ENCODE results near the gene OR2V1. TPM values are rescaled to one million over a fixed set of nuclear protein-coding genes. Genes with fewer than 3 reads are reported as not detected.

OR2V1 gene
- total RNA-seq, 1 experiment from 2014 or later: not detected

DNA sequence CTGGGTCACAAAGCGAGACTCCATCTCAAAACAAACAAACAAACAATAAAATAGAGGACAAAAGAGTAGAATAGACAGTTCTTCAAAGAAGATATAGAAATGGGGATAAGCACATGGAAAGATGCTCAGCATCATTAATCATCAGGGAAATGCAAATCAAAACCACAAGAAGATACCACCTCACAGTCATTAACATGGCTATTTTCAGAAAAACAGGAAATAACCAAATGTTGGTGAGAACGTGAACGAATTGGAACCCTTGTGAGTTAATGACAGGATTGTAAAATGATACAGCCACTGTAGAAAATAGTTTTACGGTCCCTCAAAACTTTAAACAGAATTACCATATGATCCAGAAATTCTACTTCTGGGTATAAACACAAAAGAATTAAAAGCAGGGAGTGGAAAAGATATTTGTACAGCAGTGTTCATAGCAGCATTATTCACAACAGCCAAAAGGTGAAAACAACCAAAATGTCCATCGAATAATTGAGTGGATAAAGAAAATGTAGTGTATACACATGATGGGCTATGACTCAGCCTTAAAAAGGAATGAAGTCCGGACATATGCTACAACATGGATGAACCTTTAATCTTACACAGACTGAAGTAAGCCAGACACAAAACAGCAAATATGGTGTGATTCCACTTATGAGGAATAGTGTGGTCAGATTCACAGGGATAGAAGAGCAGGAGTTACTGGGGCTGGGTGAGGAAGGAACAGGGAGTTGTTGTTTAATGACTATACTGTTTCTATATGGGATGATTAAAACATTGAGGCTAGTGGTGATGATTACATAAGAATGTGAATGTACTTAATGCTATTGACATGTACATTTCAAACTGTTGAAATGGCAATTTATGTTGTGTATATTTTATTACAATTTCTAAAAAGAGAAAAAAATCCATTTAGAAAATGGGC is 36.1 kb upstream of the OR2V1 start:
- intact Hi-C loops (cut with micrococcal nuclease): no loop called here
- ChIA-PET CTCF (interaction anchor here (1.1 to 1.9 kb wide), 6 partner anchors 22 to 298 kb away, joined by 3 to 9 read pairs (median 4); no protein-coding TSS in a partner anchor), POLR2A (interaction anchor here (1.0 kb wide), 1 partner anchor 21 kb away, joined by 4 read pairs; no protein-coding TSS in a partner anchor), RAD21 (ENCODE audit: low non-redundant PET in 1 of 2, low total read pairs in 2 of 2, uncharacterized antibody in 2 of 2, unreplicated experiment in 2 of 2) (interaction anchor here in 1 of 2 experiments (0.6 kb wide), 1 partner anchor 373 kb away, joined by 3 read pairs; no protein-coding TSS in a partner anchor)
- H3K27ac ChIP-seq (ENCODE audit: low read depth, low read length): no peak overlapping the region
- H3K9me2 ChIP-seq (ENCODE audit: insufficient read depth): no peaks in the 10 kb centered on the region
- TF ChIP-seq TCF7L2 (IDR thresholded peaks at IDR 0.05; ENCODE audit: borderline replicate concordance, extremely low read depth, insufficient read depth, insufficient read length) (no peak), MAX (IDR thresholded peaks at IDR 0.05) (no peak), RAD21 (IDR thresholded peaks at IDR 0.05; ENCODE audit: low read depth) (no peak), ZNF274 (IDR thresholded peaks at IDR 0.05; ENCODE audit: low read depth, low read length) (no peak), SRF (IDR thresholded peaks at IDR 0.05; ENCODE audit: low read depth) (no peak), EGR1 (IDR thresholded peaks at IDR 0.05; ENCODE audit: low read depth) (no peak), ZFX (IDR thresholded peaks at IDR 0.05) (no peak), FOSL1 (IDR thresholded peaks at IDR 0.05; ENCODE audit: low read depth) (no peak)
- TF ChIP-seq, protein P1, sequence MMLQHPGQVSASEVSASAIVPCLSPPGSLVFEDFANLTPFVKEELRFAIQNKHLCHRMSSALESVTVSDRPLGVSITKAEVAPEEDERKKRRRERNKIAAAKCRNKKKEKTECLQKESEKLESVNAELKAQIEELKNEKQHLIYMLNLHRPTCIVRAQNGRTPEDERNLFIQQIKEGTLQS (IDR thresholded peaks at IDR 0.05): no peak
- no TSS peak for BruUV-seq (replicated peaks)
- no peak for DNase-seq (ENCODE audit: low read depth, low spot score)
- H3K9me3 ChIP-seq (ENCODE audit: control insufficient read depth in 1 of 2, insufficient read depth in 1 of 2, low read depth in 1 of 2, low read length in 2 of 2): no peaks in the 10 kb centered on the region
- peak overlapping the region; percentile 91 for H2AFZ ChIP-seq (ENCODE audit: low read depth, low read length, poor library complexity, severe bottlenecking)
- ATAC-seq: no peak
- peaks cover 13 to 42% of the 10 kb centered on the region in 2 experiments; a peak in 3 of 4 replicates for H3K4me1 ChIP-seq (ENCODE audit: control insufficient read depth in 1 of 2, insufficient read depth in 2 of 2, low read length in 2 of 2)
- no peaks in the 10 kb centered on the region for H3K27me3 ChIP-seq (ENCODE audit: insufficient read depth, low read length)
- H3K9ac ChIP-seq (ENCODE audit: low read length): no peak overlapping the region
- H3K4me3 ChIP-seq (replicated peaks in 1 of 2; ENCODE audit: low read depth in 1 of 2, low read length in 2 of 2): no peak overlapping the region
- H3K79me2 ChIP-seq (ENCODE audit: insufficient read depth, low read length): no peaks in the 10 kb centered on the region
- peak overlapping the region; percentile 45; the same call in 1 of the 2 replicates for H3K4me2 ChIP-seq (ENCODE audit: low read length)
- H4K20me1 ChIP-seq (ENCODE audit: insufficient read depth): no peaks in the 10 kb centered on the region
- H3K36me3 ChIP-seq (ENCODE audit: control insufficient read depth in 1 of 2, insufficient read depth in 2 of 2, low read length in 2 of 2): no peaks in the 10 kb centered on the region
